Vagina (tissue), 2 donors: ENCODE data around the gene GPR17.

Experiments
- CTCF ChIP-seq, 3 experiments: fragments of 450-650 bp in 2 of 3; fragments of 200-600 bp in 1 of 3; sonication (generic) in 1 of 3; IDR thresholded peaks; one replicate each; pipeline ENCODE4 v1.5.1; 2017 to 2019; ENCODE audit warnings: antibody characterized with exemption in 3 of 3, mild to moderate bottlenecking in 2 of 3, moderate library complexity in 2 of 3
- POLR2A ChIP-seq, 2 donors: fragments of 450-650 bp; IDR thresholded peaks; one replicate each; pipeline ENCODE4 v1.6.1; 2017; ENCODE audit warnings: antibody characterized with exemption in 2 of 2, mild to moderate bottlenecking in 2 of 2, moderate library complexity in 2 of 2
- POLR2AphosphoS5 ChIP-seq, 2 donors: sonication (generic); formaldehyde crosslinking; IDR thresholded peaks; one replicate each; pipeline ENCODE4 v1.9.0; 2017; ENCODE audit warnings: antibody characterized with exemption in 2 of 2, mild to moderate bottlenecking in 2 of 2, low read depth in 1 of 2; ENCODE audit not compliant: insufficient read depth in 1 of 2

GRCh38 chr2:127643439-127644065 lies 2.4 kb upstream of the GPR17 start:
- TF ChIP-seq POLR2A (IDR thresholded peaks at IDR 0.05) (no peak), POLR2AphosphoS5 (IDR thresholded peaks at IDR 0.05; ENCODE audit: insufficient read depth in 1 of 2, low read depth in 1 of 2) (no peak), CTCF (IDR thresholded peaks at IDR 0.05) (no peak)
